Fibroblast of lung (primary cell): ENCODE measurements around the gene TTC23. TPM values are rescaled to one million over a fixed set of nuclear protein-coding genes. Genes with fewer than 3 reads are reported as not detected.

ENCODE experiments used
- DNase-seq, 2 donors: peaks; one replicate each; pipeline versions ENCODE4 v3.0.0 to v3.0.0-alpha.2; 2010; ENCODE audit warnings: low read depth in 2 of 2
- H2AFZ ChIP-seq: 2 replicates; pipeline ENCODE4 v1.5.1; 2012; ENCODE audit warnings: low read length, control low read depth, inconsistent platforms
- H3K27ac ChIP-seq: 2 replicates; pipeline ENCODE4 v1.5.1; 2011; ENCODE audit warnings: low read length, control low read depth; ENCODE audit not compliant: insufficient read depth
- H3K27me3 ChIP-seq: 2 replicates; pipeline ENCODE4 v1.5.1; 2011; ENCODE audit warnings: mild to moderate bottlenecking, low read length; ENCODE audit not compliant: control insufficient read depth, insufficient read depth
- H3K36me3 ChIP-seq: 2 replicates; pipeline ENCODE4 v1.5.1; 2011; ENCODE audit warnings: low read length; ENCODE audit not compliant: control insufficient read depth, insufficient read depth
- H3K4me1 ChIP-seq: 2 replicates; pipeline ENCODE4 v1.5.1; 2011; ENCODE audit warnings: low read length; ENCODE audit not compliant: control insufficient read depth, insufficient read depth; ENCODE audit errors: extremely low read depth
- H3K4me2 ChIP-seq: 2 replicates; pipeline ENCODE4 v1.5.1; 2011; ENCODE audit warnings: low read length, control low read depth; ENCODE audit not compliant: insufficient read depth; ENCODE audit errors: extremely low read depth
- H3K4me3 ChIP-seq, 4 experiments: fragments of 200-600 bp in 1 of 4; sonication (generic) in 1 of 4; replicated peaks in 1 of 4; 2 replicates each; pipeline ENCODE4 v1.5.1; 2011 to 2016; ENCODE audit warnings: low read length in 4 of 4, low read depth in 3 of 4, mild to moderate bottlenecking in 3 of 4, control low read depth in 2 of 4, inconsistent platforms in 1 of 4, mixed read lengths in 1 of 4; ENCODE audit not compliant: insufficient read depth in 1 of 4; ENCODE audit errors: control extremely low read depth in 1 of 4
- H3K79me2 ChIP-seq: 2 replicates; pipeline ENCODE4 v1.5.1; 2012; ENCODE audit warnings: mild to moderate bottlenecking, low read length, inconsistent platforms; ENCODE audit not compliant: control insufficient read depth, insufficient read depth
- H3K9ac ChIP-seq: 2 replicates; pipeline ENCODE4 v1.5.1; 2011; ENCODE audit warnings: mild to moderate bottlenecking, low read length, control low read depth; ENCODE audit not compliant: insufficient read depth
- H3K9me3 ChIP-seq: 2 replicates; pipeline ENCODE4 v1.5.1; 2012; ENCODE audit warnings: low read depth, low read length; ENCODE audit not compliant: control insufficient read depth, insufficient read depth
- H4K20me1 ChIP-seq: 2 replicates; pipeline ENCODE4 v1.5.1; 2011; ENCODE audit warnings: low read length; ENCODE audit not compliant: control insufficient read depth, insufficient read depth; ENCODE audit errors: extremely low read depth
- EZH2 ChIP-seq: IDR thresholded peaks from 2 replicates; pipeline ENCODE4 v1.5.1; 2012; ENCODE audit warnings: low read length, control low read depth, mild to moderate bottlenecking; ENCODE audit errors: missing control alignments
- polyA plus RNA-seq, 2 donors: library from polyadenylated mRNA; depleted of rRNA in 1 of 2; stranded (reverse) in 1 of 2; unstranded in 1 of 2; fragments of >200 nt; gene quantifications; 2 replicates each; pipeline ENCODE4 v1.2.1, GENCODE V29; 2011 to 2012; ENCODE audit warnings: missing spikeins in 1 of 2
- total RNA-seq: library from RNA; depleted of rRNA; stranded (reverse); fragments of >200 nt; gene quantifications from 2 replicates; pipeline ENCODE4 v1.2.1, GENCODE V29; 2014
- TF ChIP-seq, protein P1 (sequence below), 2 donors: IDR thresholded peaks in 1 of 2; conservative IDR thresholded peaks in 1 of 2; 1 replicate in 1 of 2; 2 replicates in 1 of 2; pipeline ENCODE4 v1.5.1; 2011 to 2012; ENCODE audit warnings: low read length in 2 of 2, control low read depth in 1 of 2, inconsistent platforms in 1 of 2, low read depth in 1 of 2, mild to moderate bottlenecking in 1 of 2

The TTC23 gene
- total and polyA plus RNA-seq, 2 donors (not counting 1 experiment from before 2014, with no cell fraction given) = 3.5 to 30.4 TPM

- DNase-seq = peak in 1 of 2 donors; percentile 47
- H3K4me1 ChIP-seq = no peaks in the 10 kb centered on the region
- TF ChIP-seq, protein P1, sequence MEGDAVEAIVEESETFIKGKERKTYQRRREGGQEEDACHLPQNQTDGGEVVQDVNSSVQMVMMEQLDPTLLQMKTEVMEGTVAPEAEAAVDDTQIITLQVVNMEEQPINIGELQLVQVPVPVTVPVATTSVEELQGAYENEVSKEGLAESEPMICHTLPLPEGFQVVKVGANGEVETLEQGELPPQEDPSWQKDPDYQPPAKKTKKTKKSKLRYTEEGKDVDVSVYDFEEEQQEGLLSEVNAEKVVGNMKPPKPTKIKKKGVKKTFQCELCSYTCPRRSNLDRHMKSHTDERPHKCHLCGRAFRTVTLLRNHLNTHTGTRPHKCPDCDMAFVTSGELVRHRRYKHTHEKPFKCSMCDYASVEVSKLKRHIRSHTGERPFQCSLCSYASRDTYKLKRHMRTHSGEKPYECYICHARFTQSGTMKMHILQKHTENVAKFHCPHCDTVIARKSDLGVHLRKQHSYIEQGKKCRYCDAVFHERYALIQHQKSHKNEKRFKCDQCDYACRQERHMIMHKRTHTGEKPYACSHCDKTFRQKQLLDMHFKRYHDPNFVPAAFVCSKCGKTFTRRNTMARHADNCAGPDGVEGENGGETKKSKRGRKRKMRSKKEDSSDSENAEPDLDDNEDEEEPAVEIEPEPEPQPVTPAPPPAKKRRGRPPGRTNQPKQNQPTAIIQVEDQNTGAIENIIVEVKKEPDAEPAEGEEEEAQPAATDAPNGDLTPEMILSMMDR (conservative IDR thresholded peaks at IDR 0.05 in 1 of 2, IDR thresholded peaks at IDR 0.05 in 1 of 2; ENCODE audit: low read depth in 1 of 2, low read length in 2 of 2) = no peak
- no peak for TF ChIP-seq EZH2
- H3K27me3 ChIP-seq = peaks cover 14% of the 10 kb centered on the region
- H3K36me3 ChIP-seq = no peaks in the 10 kb centered on the region
- no peaks in the 10 kb centered on the region for H3K9me3 ChIP-seq
- no peak overlapping the region for H2AFZ ChIP-seq
- H4K20me1 ChIP-seq = no peaks in the 10 kb centered on the region
- no peak overlapping the region for H3K4me2 ChIP-seq
- H3K9ac ChIP-seq = no peak overlapping the region
- no peaks in the 10 kb centered on the region for H3K79me2 ChIP-seq
- H3K27ac ChIP-seq = no peak overlapping the region
- no peak overlapping the region for H3K4me3 ChIP-seq
These were observed 152.4 kb downstream of the TTC23 start for GRCh38 chr15:99096894-99097426.

GRCh38 chr15:99096173-99096893, 153.0 kb downstream of the TTC23 start:
- Histone ChIP-seq H3K27ac (no peak overlapping the region), H3K79me2 (no peaks in the 10 kb centered on the region), H4K20me1 (no peaks in the 10 kb centered on the region), H3K36me3 (no peaks in the 10 kb centered on the region), H3K4me2 (no peak overlapping the region), H3K9me3 (no peaks in the 10 kb centered on the region), H3K27me3 (peaks cover 14% of the 10 kb centered on the region), H3K4me3 (no peak overlapping the region), H3K9ac (no peak overlapping the region), H3K4me1 (no peaks in the 10 kb centered on the region), H2AFZ (no peak overlapping the region)
- no peak for DNase-seq
- no peak for TF ChIP-seq EZH2
- TF ChIP-seq, protein P1 (conservative IDR thresholded peaks at IDR 0.05 in 1 of 2, IDR thresholded peaks at IDR 0.05 in 1 of 2; ENCODE audit: low read depth in 1 of 2, low read length in 2 of 2) = no peak

GRCh38 chr15:99095626-99096025, 153.8 kb downstream of the TTC23 start:
- H3K36me3 ChIP-seq = no peaks in the 10 kb centered on the region
- TF ChIP-seq, protein P1 (conservative IDR thresholded peaks at IDR 0.05 in 1 of 2, IDR thresholded peaks at IDR 0.05 in 1 of 2; ENCODE audit: low read depth in 1 of 2, low read length in 2 of 2) = no peak
- TF ChIP-seq EZH2 = no peak
- no peaks in the 10 kb centered on the region for H4K20me1 ChIP-seq
- no peaks in the 10 kb centered on the region for H3K79me2 ChIP-seq
- no peak for DNase-seq
- H2AFZ ChIP-seq = no peak overlapping the region
- peaks cover 14% of the 10 kb centered on the region for H3K27me3 ChIP-seq
- H3K27ac ChIP-seq = no peak overlapping the region
- no peaks in the 10 kb centered on the region for H3K9me3 ChIP-seq
- H3K4me2 ChIP-seq = no peak overlapping the region
- H3K4me1 ChIP-seq = no peaks in the 10 kb centered on the region
- H3K9ac ChIP-seq = no peak overlapping the region
- H3K4me3 ChIP-seq = no peak overlapping the region
